Endothelial cell of umbilical vein (primary cell): ENCODE results near the gene ZNF644. TPM values are rescaled to one million over a fixed set of nuclear protein-coding genes. Genes with fewer than 3 reads are reported as not detected.

Experiments
- BruUV-seq: library from RNA; stranded (reverse); fragments of 400-500 nt; replicated peaks from 2 replicates; lab custom pipeline; 2021; lab: Mats Ljungman, UMichigan
- CTCF ChIA-PET: fragments of 300-600, 350-600 bp; sonication (Branson Sonifier 250); formaldehyde crosslinking; loops from one replicate; lab custom pipeline; 2021; ENCODE audit warnings: antibody characterized with exemption, inconsistent platforms; lab: Charles Lee
- POLR2A ChIA-PET: fragments of 300-600, 350-600 bp; sonication (Branson Sonifier 250); formaldehyde crosslinking; loops from one replicate; lab custom pipeline; 2021; ENCODE audit warnings: antibody characterized with exemption, inconsistent platforms; lab: Charles Lee
- DNase-seq: peaks from one replicate; pipeline ENCODE4 v3.0.0-alpha.2; 2011; ENCODE audit warnings: low read depth, low spot score
- FAIRE-seq: peaks from 2 replicates; lab custom pipeline; 2011; peaks lifted over from hg19 to GRCh38; lab: Jason Lieb, UNC
- H2AFZ ChIP-seq: 2 replicates; pipeline ENCODE4 v1.6.0; 2012; ENCODE audit warnings: low read depth, low read length, control low read depth, inconsistent platforms
- H3K27ac ChIP-seq: 2 replicates; pipeline ENCODE4 v1.5.1; 2011; ENCODE audit warnings: low read depth, mild to moderate bottlenecking, control low read depth, low read length, moderate library complexity; ENCODE audit not compliant: insufficient read depth
- H3K27me3 ChIP-seq, 2 experiments: 2 replicates each; pipeline versions ENCODE4 v1.6.0 to v1.6.1; 2011; ENCODE audit warnings: low read length in 2 of 2, mixed read lengths in 1 of 2; ENCODE audit not compliant: control insufficient read depth in 2 of 2, insufficient read depth in 2 of 2
- H3K36me3 ChIP-seq, 2 experiments: 2 replicates in 1 of 2; 3 replicates in 1 of 2; pipeline ENCODE4 v1.5.1; 2011; ENCODE audit warnings: low read length in 2 of 2, mild to moderate bottlenecking in 1 of 2, moderate library complexity in 1 of 2; ENCODE audit not compliant: control insufficient read depth in 2 of 2, insufficient read depth in 2 of 2; ENCODE audit errors: extremely low read depth in 1 of 2
- H3K4me1 ChIP-seq: 3 replicates; pipeline ENCODE4 v1.5.1; 2011; ENCODE audit warnings: mild to moderate bottlenecking, low read length; ENCODE audit not compliant: control insufficient read depth, insufficient read depth; ENCODE audit errors: extremely low read depth
- H3K4me2 ChIP-seq: 2 replicates; pipeline ENCODE4 v1.6.1; 2011; ENCODE audit warnings: low read length, control low read depth, mixed read lengths; ENCODE audit not compliant: insufficient read depth
- H3K4me3 ChIP-seq, 3 experiments: fragments of 200-600 bp in 1 of 3; sonication (generic), shearing (Covaris generic) in 1 of 3; replicated peaks in 1 of 3; 2 replicates each; pipeline ENCODE4 v1.5.1; 2011 to 2016; ENCODE audit warnings: control low read depth in 3 of 3, low read length in 3 of 3, mild to moderate bottlenecking in 2 of 3, inconsistent platforms in 1 of 3, low read depth in 1 of 3, moderate library complexity in 1 of 3; ENCODE audit not compliant: insufficient read depth in 1 of 3
- H3K79me2 ChIP-seq: 2 replicates; pipeline ENCODE4 v1.6.0; 2012; ENCODE audit warnings: low read length, inconsistent platforms; ENCODE audit not compliant: control insufficient read depth, insufficient read depth
- H3K9ac ChIP-seq: replicated peaks from 2 replicates; pipeline ENCODE3; 2011; ENCODE audit warnings: low read length, control low read depth; ENCODE audit not compliant: insufficient read depth; ENCODE audit errors: extremely low read depth
- H3K9me1 ChIP-seq: replicated peaks from 3 replicates; pipeline ENCODE4 v1.6.0; 2011; ENCODE audit warnings: mild to moderate bottlenecking, low read length; ENCODE audit not compliant: control insufficient read depth, insufficient read depth; ENCODE audit errors: extremely low read depth
- H3K9me3 ChIP-seq: replicated peaks from 2 replicates; pipeline ENCODE4 v1.5.1; 2012; ENCODE audit warnings: low read length, inconsistent platforms; ENCODE audit not compliant: control insufficient read depth, insufficient read depth
- H4K20me1 ChIP-seq: replicated peaks from 2 replicates; pipeline ENCODE3; 2011; ENCODE audit warnings: mild to moderate bottlenecking, low read length; ENCODE audit not compliant: control insufficient read depth, insufficient read depth; ENCODE audit errors: extremely low read depth
- EZH2 ChIP-seq: IDR thresholded peaks from 2 replicates; pipeline ENCODE4 v1.6.1; 2012; ENCODE audit warnings: borderline replicate concordance, low read depth, mild to moderate bottlenecking, moderate library complexity, low read length, inconsistent platforms; ENCODE audit not compliant: severe bottlenecking
- FOS ChIP-seq: IDR thresholded peaks from 2 replicates; pipeline ENCODE4 v1.6.1; 2011; ENCODE audit warnings: mild to moderate bottlenecking, low read length, moderate library complexity, borderline replicate concordance; ENCODE audit not compliant: insufficient read depth
- GATA2 ChIP-seq: IDR thresholded peaks from 2 replicates; pipeline ENCODE4 v1.7.0; 2011; ENCODE audit warnings: low read depth, mild to moderate bottlenecking, moderate library complexity, mixed read lengths, low read length; ENCODE audit not compliant: insufficient read length, insufficient read depth
- JUN ChIP-seq: IDR thresholded peaks from 2 replicates; pipeline ENCODE4 v1.6.1; 2011; ENCODE audit warnings: borderline replicate concordance, low read depth; ENCODE audit not compliant: insufficient read length, insufficient read depth
- MYC ChIP-seq: IDR thresholded peaks from one replicate; pipeline ENCODE4 v1.6.1; 2011; ENCODE audit warnings: mild to moderate bottlenecking, low read depth, low read length
- POLR2A ChIP-seq: IDR thresholded peaks from 2 replicates; pipeline ENCODE4 v1.6.1; 2012; ENCODE audit warnings: low read depth, mild to moderate bottlenecking, control low read depth, low read length
- POLR2AphosphoS5 ChIP-seq: IDR thresholded peaks from 2 replicates; pipeline ENCODE4 v1.6.1; 2012; ENCODE audit warnings: low read depth, mild to moderate bottlenecking, control low read depth, low read length, moderate library complexity; ENCODE audit not compliant: insufficient read depth
- dilution Hi-C: fragments of 300-500 bp; cut with MboI; formaldehyde crosslinking; loops from one replicate; pipeline ENCODE4 v1.15.0; 2019; ENCODE audit warnings: low sequenced_read_pairs; ENCODE audit not compliant: extremely low pct_ligation_motif_present
- intact Hi-C: fragments of 100-400 bp; cut with micrococcal nuclease; formaldehyde crosslinking; loops from one replicate; pipeline ENCODE4 v1.10.0; 2022
- polyA plus RNA-seq, 4 experiments: library from polyadenylated mRNA; depleted of rRNA in 3 of 4; stranded (reverse) in 3 of 4; unstranded in 1 of 4; fragments of >200 nt; gene quantifications; 2 replicates each; pipeline versions ENCODE4 v1.2.1 to v1.2.3, GENCODE V29; 2011 to 2012; ENCODE audit warnings: missing spikeins in 1 of 4
- total RNA-seq: library from RNA; stranded (reverse); gene quantifications from 2 replicates; pipeline ENCODE4 v1.2.3, GENCODE V29; 2021
- TF ChIP-seq, protein P1 (sequence below): IDR thresholded peaks from 2 replicates; pipeline ENCODE4 v1.6.1; 2011; ENCODE audit not compliant: insufficient read depth, insufficient read length
- TF ChIP-seq, protein P2 (sequence below), 2 donors: IDR thresholded peaks; 1 replicate in 1 of 2; 2 replicates in 1 of 2; pipeline ENCODE4 v1.5.1; 2011; ENCODE audit warnings: low read length in 2 of 2, mild to moderate bottlenecking in 2 of 2, moderate library complexity in 2 of 2, control low read depth in 1 of 2, inconsistent platforms in 1 of 2, low read depth in 1 of 2; ENCODE audit not compliant: insufficient read depth in 1 of 2; ENCODE audit errors: extremely low read depth in 1 of 2

Gene ZNF644
- total and polyA plus RNA-seq, 2 donors (not counting 3 experiments of a cell fraction or from before 2014, with no cell fraction given) = 7.2 to 47.0 TPM

DNA sequence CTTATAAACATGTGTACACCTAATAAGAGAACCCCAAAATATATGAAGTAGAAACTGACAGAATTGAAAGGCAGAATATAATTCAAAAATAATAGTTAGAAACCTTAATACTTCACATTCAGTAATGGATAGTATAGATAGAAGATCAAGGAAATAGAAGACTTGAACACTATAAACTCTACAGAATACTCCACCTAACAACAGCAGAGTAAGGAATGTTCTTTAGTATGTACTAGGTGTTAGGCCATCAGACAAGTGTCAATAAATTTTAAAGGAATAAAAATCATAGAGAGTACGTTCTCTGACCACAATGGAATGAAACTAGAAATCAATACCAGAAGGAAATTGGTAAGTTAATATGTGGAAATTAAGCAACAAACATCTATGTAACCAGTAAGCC is 16.6 kb downstream of the ZNF644 start:
- BruUV-seq = no TSS peak
- dilution Hi-C loops = no loop called here
- POLR2A ChIA-PET = no interaction called here

More for the DNA sequence above, 16.6 kb downstream of the ZNF644 start:
- DNase-seq (no peak), FAIRE-seq (no peak)
- Histone ChIP-seq H3K9ac (no peak overlapping the region), H3K36me3 (no peaks in the 10 kb centered on the region), H3K4me3 (no peak overlapping the region), H3K27ac (no peak overlapping the region), H3K9me1 (no peaks in the 10 kb centered on the region), H3K27me3 (no peaks in the 10 kb centered on the region), H3K9me3 (no peaks in the 10 kb centered on the region), H3K79me2 (peaks cover 69% of the 10 kb centered on the region), H2AFZ (no peak overlapping the region), H3K4me2 (no peak overlapping the region), H3K4me1 (no peaks in the 10 kb centered on the region), H4K20me1 (peaks cover 5% of the 10 kb centered on the region)
- CTCF ChIA-PET = interaction anchor here (0.6 kb wide), 1 partner anchor 18 kb away, joined by 4 read pairs; no protein-coding TSS in a partner anchor
- TF ChIP-seq EZH2 = no peak
- TF ChIP-seq, protein P1, sequence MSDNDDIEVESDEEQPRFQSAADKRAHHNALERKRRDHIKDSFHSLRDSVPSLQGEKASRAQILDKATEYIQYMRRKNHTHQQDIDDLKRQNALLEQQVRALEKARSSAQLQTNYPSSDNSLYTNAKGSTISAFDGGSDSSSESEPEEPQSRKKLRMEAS = no peak
- TF ChIP-seq POLR2A = no peak
- no peak for TF ChIP-seq GATA2
- TF ChIP-seq, protein P2, sequence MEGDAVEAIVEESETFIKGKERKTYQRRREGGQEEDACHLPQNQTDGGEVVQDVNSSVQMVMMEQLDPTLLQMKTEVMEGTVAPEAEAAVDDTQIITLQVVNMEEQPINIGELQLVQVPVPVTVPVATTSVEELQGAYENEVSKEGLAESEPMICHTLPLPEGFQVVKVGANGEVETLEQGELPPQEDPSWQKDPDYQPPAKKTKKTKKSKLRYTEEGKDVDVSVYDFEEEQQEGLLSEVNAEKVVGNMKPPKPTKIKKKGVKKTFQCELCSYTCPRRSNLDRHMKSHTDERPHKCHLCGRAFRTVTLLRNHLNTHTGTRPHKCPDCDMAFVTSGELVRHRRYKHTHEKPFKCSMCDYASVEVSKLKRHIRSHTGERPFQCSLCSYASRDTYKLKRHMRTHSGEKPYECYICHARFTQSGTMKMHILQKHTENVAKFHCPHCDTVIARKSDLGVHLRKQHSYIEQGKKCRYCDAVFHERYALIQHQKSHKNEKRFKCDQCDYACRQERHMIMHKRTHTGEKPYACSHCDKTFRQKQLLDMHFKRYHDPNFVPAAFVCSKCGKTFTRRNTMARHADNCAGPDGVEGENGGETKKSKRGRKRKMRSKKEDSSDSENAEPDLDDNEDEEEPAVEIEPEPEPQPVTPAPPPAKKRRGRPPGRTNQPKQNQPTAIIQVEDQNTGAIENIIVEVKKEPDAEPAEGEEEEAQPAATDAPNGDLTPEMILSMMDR (IDR thresholded peaks at IDR 0.05; ENCODE audit: extremely low read depth in 1 of 2, insufficient read depth in 1 of 2, low read depth in 1 of 2, low read length in 2 of 2) = no peak
- no peak for TF ChIP-seq JUN
- no peak for TF ChIP-seq MYC
- no peak for TF ChIP-seq FOS
- no peak for TF ChIP-seq POLR2AphosphoS5
- intact Hi-C loops = no loop called here
